Spleen (tissue), 11 donors: ENCODE data around the gene ZNF837. TPM values are rescaled to one million over a fixed set of nuclear protein-coding genes. Genes with fewer than 3 reads are reported as not detected.

Experiments used
- DNase-seq: peaks from one replicate; pipeline ENCODE4 v3.0.0-alpha.2; 2020
- H3K27ac ChIP-seq, 8 donors: fragments of 200-600 bp; sonication (generic) in 7 of 8; 1 replicate in 4 of 8; 2 replicates in 4 of 8; pipeline versions ENCODE4 v1.5.0 to v1.8.0; 2016 to 2021; ENCODE audit warnings: inconsistent platforms in 4 of 8, mild to moderate bottlenecking in 4 of 8, moderate library complexity in 1 of 8
- H3K27me3 ChIP-seq, 7 donors: fragments of 200-600 bp; sonication (generic) in 6 of 7; replicated peaks in 1 of 7; 1 replicate in 4 of 7; 2 replicates in 3 of 7; pipeline versions ENCODE4 v1.5.0 to v1.8.0; 2016 to 2021; ENCODE audit warnings: inconsistent platforms in 3 of 7, mild to moderate bottlenecking in 1 of 7
- H3K36me3 ChIP-seq, 6 donors: fragments of 200-600 bp; sonication (generic) in 5 of 6; 1 replicate in 4 of 6; 2 replicates in 2 of 6; pipeline versions ENCODE4 v1.5.0 to v1.8.0; 2016 to 2021; ENCODE audit warnings: inconsistent platforms in 2 of 6
- H3K4me1 ChIP-seq, 6 donors: fragments of 200-600 bp; sonication (generic) in 5 of 6; 1 replicate in 3 of 6; 2 replicates in 3 of 6; pipeline versions ENCODE4 v1.5.0 to v1.8.0; 2016 to 2021; ENCODE audit warnings: inconsistent platforms in 3 of 6
- H3K4me3 ChIP-seq, 8 donors: fragments of 200-600 bp; sonication (generic) in 7 of 8; 1 replicate in 4 of 8; 2 replicates in 4 of 8; pipeline versions ENCODE4 v1.5.0 to v1.8.0; 2016 to 2021; ENCODE audit warnings: inconsistent platforms in 4 of 8, mild to moderate bottlenecking in 4 of 8, moderate library complexity in 2 of 8
- H3K9me3 ChIP-seq, 8 donors: fragments of 200-600 bp; sonication (generic) in 7 of 8; 1 replicate in 4 of 8; 2 replicates in 4 of 8; pipeline versions ENCODE4 v1.5.0 to v1.8.0; 2016 to 2021; ENCODE audit warnings: inconsistent platforms in 4 of 8
- POLR2A ChIP-seq, 3 donors: fragments of 450-650 bp; IDR thresholded peaks; one replicate each; pipeline ENCODE4 v1.5.1; 2017; ENCODE audit warnings: antibody characterized with exemption in 3 of 3, mild to moderate bottlenecking in 1 of 3
- POLR2AphosphoS5 ChIP-seq, 3 donors: sonication (generic); formaldehyde crosslinking; IDR thresholded peaks; one replicate each; pipeline ENCODE4 v1.5.1; 2017; ENCODE audit warnings: antibody characterized with exemption in 3 of 3
- WGBS, 5 donors: extraction: QIAGEN DNeasy Blood & Tissue Kit in 3 of 5; methylation state at CpG; one replicate each; pipeline versions ENCODE4 v1.1.5 to v1.1.7; 2013 to 2018; 5-methylcytosine and 5-hydroxymethylcytosine counted together
- intact Hi-C: fragments of 100-400 bp; cut with DNase I; formaldehyde crosslinking; loops from one replicate; pipeline ENCODE4 v1.15.0; 2023; ENCODE audit warnings: low total_unique reads
- polyA plus RNA-seq, 3 donors: library from polyadenylated mRNA; stranded (reverse); fragments of 200-250 nt; gene quantifications; one replicate each; pipeline ENCODE4 v1.2.1, GENCODE V29; 2013
- total RNA-seq, 7 donors: library from RNA; depleted of rRNA in 3 of 7; stranded (reverse); fragments of >200 nt in 3 of 7; fragmentation: NEBNext Ultra II Directional in 4 of 7; extraction: Animal tissue kit (Norgen Biotek cat#: 25700) in 4 of 7; gene quantifications; one replicate each; pipeline versions ENCODE4 v1.1.0 to v1.2.1, GENCODE V29; 2016 to 2021
- TF ChIP-seq, protein P1 (sequence below), 11 experiments: fragments of 200-600 bp in 7 of 11; fragments of 450-650 bp in 4 of 11; sonication (generic) in 4 of 11; IDR thresholded peaks in 8 of 11; conservative IDR thresholded peaks in 3 of 11; 1 replicate in 7 of 11; 2 replicates in 4 of 11; pipeline versions ENCODE4 v1.4.0 to v1.8.0; 2016 to 2021; ENCODE audit warnings: antibody characterized with exemption in 11 of 11, inconsistent platforms in 4 of 11, mild to moderate bottlenecking in 1 of 11
- donor health status: healthy with polysubstance abuse.
- donor health status: DM: no; HTN: no; CAD: no; lungs with moderate emphysema.
- donor health status: DM: no; HTN: no; CAD: no.
- donor health status: Bipolar disorder and iron deficiency.
- donor health status: healthy.
- donor health status: DM: no; HTN: no; CAD: no.
- donor health status: DM: yes; HTN: yes; CAD: no.

Gene ZNF837
- total and polyA plus RNA-seq, 10 donors, result 2.2 to 6.1 (median 3.2) TPM

DNA sequence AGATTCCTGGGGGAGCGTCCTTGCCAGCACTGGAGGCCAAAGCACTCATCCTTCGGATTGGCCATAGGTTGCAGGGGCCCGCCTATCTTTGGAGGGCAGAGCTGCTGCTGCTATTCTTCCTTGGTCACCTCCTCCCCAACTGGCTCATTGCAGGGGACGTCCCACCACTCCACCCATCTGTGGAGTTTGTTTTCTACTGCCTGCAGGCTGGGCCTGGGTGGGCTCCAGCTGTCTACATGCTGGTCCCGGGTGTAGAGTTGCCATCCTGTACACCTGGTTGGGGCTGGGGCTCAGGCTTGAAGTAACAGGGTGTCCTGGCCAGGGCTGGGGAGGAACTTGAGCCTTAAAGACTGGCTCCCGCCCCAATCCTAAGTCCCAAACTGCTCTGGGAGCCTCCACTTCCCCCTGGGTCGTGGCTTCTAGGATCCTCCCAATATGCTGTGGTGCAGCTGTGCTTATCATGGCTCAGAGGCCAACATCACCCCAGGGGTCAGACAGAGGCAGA is 16.8 kb upstream of the ZNF837 start:
- Histone ChIP-seq H3K9me3 (no peaks in the 10 kb centered on the region), H3K4me3 (no peak overlapping the region), H3K36me3 (peaks cover 3 to 30% (median 27%) of the 10 kb centered on the region in 6 donors), H3K4me1 (peaks cover 7 to 41% (median 29%) of the 10 kb centered on the region in 6 donors), H3K27ac (no peak overlapping the region), H3K27me3 (peaks cover 0 to 39% (median 18%) of the 10 kb centered on the region in 7 donors)
- DNase-seq, result no peak
- intact Hi-C loops, result no loop called here
- 59 to 71% (median 69%) methylated on average over 4 to 7 of the region's 7 CpGs for WGBS, 5 donors
- TF ChIP-seq, protein P1, sequence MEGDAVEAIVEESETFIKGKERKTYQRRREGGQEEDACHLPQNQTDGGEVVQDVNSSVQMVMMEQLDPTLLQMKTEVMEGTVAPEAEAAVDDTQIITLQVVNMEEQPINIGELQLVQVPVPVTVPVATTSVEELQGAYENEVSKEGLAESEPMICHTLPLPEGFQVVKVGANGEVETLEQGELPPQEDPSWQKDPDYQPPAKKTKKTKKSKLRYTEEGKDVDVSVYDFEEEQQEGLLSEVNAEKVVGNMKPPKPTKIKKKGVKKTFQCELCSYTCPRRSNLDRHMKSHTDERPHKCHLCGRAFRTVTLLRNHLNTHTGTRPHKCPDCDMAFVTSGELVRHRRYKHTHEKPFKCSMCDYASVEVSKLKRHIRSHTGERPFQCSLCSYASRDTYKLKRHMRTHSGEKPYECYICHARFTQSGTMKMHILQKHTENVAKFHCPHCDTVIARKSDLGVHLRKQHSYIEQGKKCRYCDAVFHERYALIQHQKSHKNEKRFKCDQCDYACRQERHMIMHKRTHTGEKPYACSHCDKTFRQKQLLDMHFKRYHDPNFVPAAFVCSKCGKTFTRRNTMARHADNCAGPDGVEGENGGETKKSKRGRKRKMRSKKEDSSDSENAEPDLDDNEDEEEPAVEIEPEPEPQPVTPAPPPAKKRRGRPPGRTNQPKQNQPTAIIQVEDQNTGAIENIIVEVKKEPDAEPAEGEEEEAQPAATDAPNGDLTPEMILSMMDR (IDR thresholded peaks at IDR 0.05 in 8 of 11, conservative IDR thresholded peaks at IDR 0.05 in 3 of 11), result no peak
- no peak for TF ChIP-seq POLR2A (IDR thresholded peaks at IDR 0.05)
- TF ChIP-seq POLR2AphosphoS5 (IDR thresholded peaks at IDR 0.05), result no peak

DNA sequence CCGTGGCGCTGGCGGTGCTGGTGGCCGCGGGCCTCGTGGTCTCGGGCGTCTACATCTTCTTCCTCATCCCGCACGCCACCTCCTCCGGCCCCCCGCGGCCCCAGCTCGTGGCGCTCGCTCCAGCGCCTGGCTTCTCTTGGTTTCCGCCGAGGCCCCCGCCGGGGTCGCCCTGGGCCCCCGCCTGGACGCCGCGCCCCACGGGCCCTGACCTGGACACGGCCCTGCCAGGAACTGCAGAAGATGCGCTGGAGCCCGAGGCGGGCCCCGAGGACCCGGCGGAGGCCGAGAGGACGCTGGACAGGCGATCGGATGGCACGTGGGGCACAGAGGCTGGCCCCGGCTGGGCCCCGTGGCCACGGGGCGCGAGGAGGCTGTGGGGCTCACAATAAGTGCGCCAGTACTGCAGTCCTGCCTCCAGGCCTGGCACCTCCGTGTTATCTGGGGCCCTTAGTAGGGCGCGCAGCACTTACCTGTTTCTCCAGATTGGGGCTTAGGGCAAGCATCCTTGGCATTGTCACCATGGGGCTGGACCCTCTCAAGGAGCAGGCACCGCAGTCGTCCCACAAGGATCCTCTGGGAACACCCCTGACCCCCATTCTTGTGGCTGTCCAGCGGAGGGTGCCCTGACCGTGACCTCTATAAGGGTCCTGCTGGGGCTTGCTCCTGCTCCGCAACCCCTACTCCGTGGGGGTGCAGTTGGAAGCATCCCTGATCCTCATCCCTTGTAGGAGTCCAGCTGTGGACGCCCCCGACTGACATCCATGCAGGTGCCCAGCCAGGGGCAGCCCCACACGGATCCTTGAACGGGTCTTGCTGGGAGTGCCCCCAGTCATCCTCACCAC is 16.1 kb upstream of the ZNF837 start:
- Histone ChIP-seq H3K36me3 (peaks cover 3 to 37% (median 32%) of the 10 kb centered on the region in 6 donors), H3K4me3 (peak overlapping the region in 2 of 8 donors; percentile 25 to 58), H3K4me1 (peaks cover 7 to 41% (median 26%) of the 10 kb centered on the region in 6 donors), H3K27me3 (peaks cover 0 to 39% (median 18%) of the 10 kb centered on the region in 7 donors), H3K27ac (no peak overlapping the region), H3K9me3 (no peaks in the 10 kb centered on the region)
- intact Hi-C loops, result no loop called here
- TF ChIP-seq, protein P1 (IDR thresholded peaks at IDR 0.05 in 8 of 11, conservative IDR thresholded peaks at IDR 0.05 in 3 of 11), result no peak
- TF ChIP-seq POLR2A (IDR thresholded peaks at IDR 0.05), result no peak
- TF ChIP-seq POLR2AphosphoS5 (IDR thresholded peaks at IDR 0.05), result no peak
- WGBS, 5 donors, result 29 to 58% (median 34%) methylated on average over 16 to 58 of the region's 58 CpGs
- no peak for DNase-seq

DNA sequence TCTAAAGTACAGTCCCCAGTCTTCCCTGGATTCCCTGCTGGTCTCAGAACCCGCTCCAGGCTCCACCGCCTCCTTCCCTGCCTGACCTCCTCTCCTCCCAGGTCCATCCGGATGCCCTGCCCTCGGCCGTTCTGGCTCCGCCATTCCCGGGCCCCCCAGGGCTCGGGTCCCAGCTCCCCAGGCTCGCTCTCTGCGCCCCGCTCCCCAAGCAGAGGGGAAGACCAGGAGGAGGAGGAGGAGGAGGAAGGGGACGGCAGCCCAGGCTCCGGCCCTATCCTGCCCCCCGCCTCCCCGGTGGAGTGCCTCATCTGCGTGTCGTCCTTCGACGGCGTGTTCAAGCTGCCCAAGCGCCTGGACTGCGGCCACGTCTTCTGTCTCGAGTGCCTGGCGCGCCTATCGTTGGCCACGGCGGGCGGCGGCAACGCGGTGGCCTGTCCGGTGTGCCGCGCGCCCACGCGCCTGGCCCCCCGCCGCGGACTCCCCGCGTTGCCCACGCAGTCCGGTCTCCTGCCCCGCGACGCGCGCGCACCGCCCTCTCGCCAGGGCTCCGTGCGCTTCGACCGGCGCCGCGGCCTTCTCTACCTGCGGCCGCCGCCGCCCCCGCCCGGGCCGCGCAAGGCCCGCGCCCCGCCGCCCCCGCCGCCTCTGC is 15.3 kb upstream of the ZNF837 start:
- intact Hi-C loops, result no loop called here
- TF ChIP-seq POLR2AphosphoS5 (IDR thresholded peaks at IDR 0.05) (peak in 2 of 3 donors; percentile 22 to 60), POLR2A (IDR thresholded peaks at IDR 0.05) (no peak)
- TF ChIP-seq, protein P1 (IDR thresholded peaks at IDR 0.05 in 8 of 11, conservative IDR thresholded peaks at IDR 0.05 in 3 of 11), result no peak
- Histone ChIP-seq H3K9me3 (no peaks in the 10 kb centered on the region), H3K27me3 (peaks cover 0 to 39% (median 18%) of the 10 kb centered on the region in 7 donors), H3K27ac (no peak overlapping the region), H3K36me3 (peaks cover 3 to 45% (median 39%) of the 10 kb centered on the region in 6 donors), H3K4me3 (peak overlapping the region in 3 of 8 donors; percentile 23 to 58 (median 25)), H3K4me1 (peaks cover 5 to 44% (median 23%) of the 10 kb centered on the region in 6 donors)
- DNase-seq, result no peak
- 6 to 33% (median 8%) methylated on average over 9 to 75 of the region's 75 CpGs for WGBS, 5 donors
